Esophagus muscularis mucosa (tissue), 4 donors: ENCODE measurements around the gene MLXIPL. TPM values are rescaled to one million over a fixed set of nuclear protein-coding genes. Genes with fewer than 3 reads are reported as not detected.

Experiments
- DNase-seq: peaks from one replicate; pipeline ENCODE4 v3.0.0-alpha.2; 2017; ENCODE audit errors: extremely low spot score
- H3K27ac ChIP-seq, 4 donors: fragments of 200-600 bp; sonication (generic); replicated peaks in 1 of 4; 1 replicate in 3 of 4; 2 replicates in 1 of 4; pipeline ENCODE4 v1.5.1; 2016 to 2019; ENCODE audit warnings: mild to moderate bottlenecking in 1 of 4
- H3K27me3 ChIP-seq, 4 donors: fragments of 200-600 bp; sonication (generic); one replicate each; pipeline versions ENCODE4 v1.5.1 to v1.6.0; 2016 to 2019
- H3K36me3 ChIP-seq, 4 donors: fragments of 200-600 bp; sonication (generic); one replicate each; pipeline ENCODE4 v1.5.1; 2016 to 2019
- H3K4me1 ChIP-seq, 4 donors: fragments of 200-600 bp; sonication (generic); one replicate each; pipeline ENCODE4 v1.5.1; 2016 to 2019
- H3K4me3 ChIP-seq, 4 donors: fragments of 200-600 bp; sonication (generic); 1 replicate in 2 of 4; 2 replicates in 2 of 4; pipeline ENCODE4 v1.5.1; 2016 to 2019; ENCODE audit warnings: mild to moderate bottlenecking in 4 of 4, moderate library complexity in 1 of 4
- H3K9me3 ChIP-seq, 4 donors: fragments of 200-600 bp; sonication (generic); 1 replicate in 3 of 4; 2 replicates in 1 of 4; pipeline ENCODE4 v1.5.1; 2016 to 2019
- CTCF ChIP-seq, 3 experiments: fragments of 200-600 bp in 2 of 3; fragments of 450-650 bp in 1 of 3; sonication (generic) in 2 of 3; IDR thresholded peaks; one replicate each; pipeline ENCODE4 v1.5.1; 2017 to 2019; ENCODE audit warnings: antibody characterized with exemption in 3 of 3, mild to moderate bottlenecking in 2 of 3, moderate library complexity in 1 of 3
- EP300 ChIP-seq: sonication (generic); formaldehyde crosslinking; IDR thresholded peaks from one replicate; pipeline ENCODE4 v1.6.1; 2017; ENCODE audit warnings: antibody characterized with exemption
- POLR2A ChIP-seq: fragments of 450-650 bp; IDR thresholded peaks from one replicate; pipeline ENCODE4 v1.6.1; 2017; ENCODE audit warnings: antibody characterized with exemption, moderate library complexity, mild to moderate bottlenecking, low read depth
- POLR2AphosphoS5 ChIP-seq, 2 donors: sonication (generic); formaldehyde crosslinking; IDR thresholded peaks; one replicate each; pipeline ENCODE4 v1.6.1; 2017; ENCODE audit warnings: antibody characterized with exemption in 2 of 2
- WGBS: methylation state at CpG from one replicate; pipeline ENCODE4 v1.1.5; 2018; 5-methylcytosine and 5-hydroxymethylcytosine counted together
- intact Hi-C: fragments of 100-400 bp; cut with DNase I; formaldehyde crosslinking; loops from one replicate; pipeline ENCODE4 v1.15.1; 2023
- total RNA-seq, 4 donors: library from RNA; depleted of rRNA; stranded (reverse); fragments of >200 nt; gene quantifications; one replicate each; pipeline versions ENCODE4 v1.1.0 to v1.2.1, GENCODE V29; 2016

The MLXIPL gene
- total RNA-seq, 4 donors from 2014 or later: 6.5 to 19.5 (median 10.3) TPM

GRCh38 chr7:73597978-73598782 is 26.1 kb downstream of the MLXIPL start:
- Histone ChIP-seq H3K4me1 (no peaks in the 10 kb centered on the region), H3K4me3 (no peak overlapping the region), H3K27me3 (peaks cover 0 to 60% (median 0%) of the 10 kb centered on the region in 4 donors), H3K36me3 (no peaks in the 10 kb centered on the region), H3K9me3 (no peaks in the 10 kb centered on the region), H3K27ac (no peak overlapping the region)
- DNase-seq: no peak
- intact Hi-C loops: no loop called here
- no peak for TF ChIP-seq POLR2A
- no peak for TF ChIP-seq POLR2AphosphoS5 (IDR thresholded peaks at IDR 0.05)
- no peak for TF ChIP-seq EP300
- no peak for TF ChIP-seq CTCF (IDR thresholded peaks at IDR 0.05)
- 90% methylated on average over 5 of the region's 5 CpGs for WGBS

GRCh38 chr7:73596191-73597065 is 27.9 kb downstream of the MLXIPL start:
- Histone ChIP-seq H3K9me3 (no peaks in the 10 kb centered on the region), H3K27me3 (peaks cover 0 to 50% (median 0%) of the 10 kb centered on the region in 4 donors), H3K4me3 (no peak overlapping the region), H3K27ac (no peak overlapping the region), H3K4me1 (no peaks in the 10 kb centered on the region), H3K36me3 (no peaks in the 10 kb centered on the region)
- DNase-seq: no peak
- TF ChIP-seq POLR2A (no peak), CTCF (IDR thresholded peaks at IDR 0.05) (no peak), POLR2AphosphoS5 (IDR thresholded peaks at IDR 0.05) (no peak), EP300 (no peak)
- intact Hi-C loops: no loop called here
- WGBS: 72% methylated on average over 32 of the region's 37 CpGs

GRCh38 chr7:73595358-73595757 is 29.0 kb downstream of the MLXIPL start:
- DNase-seq: no peak
- TF ChIP-seq EP300 (no peak), POLR2A (no peak), CTCF (IDR thresholded peaks at IDR 0.05) (no peak), POLR2AphosphoS5 (IDR thresholded peaks at IDR 0.05) (no peak)
- Histone ChIP-seq H3K27me3 (peaks cover 0 to 46% (median 0%) of the 10 kb centered on the region in 4 donors), H3K36me3 (no peaks in the 10 kb centered on the region), H3K4me3 (no peak overlapping the region), H3K9me3 (no peaks in the 10 kb centered on the region), H3K4me1 (no peaks in the 10 kb centered on the region), H3K27ac (no peak overlapping the region)
- WGBS: 88% methylated on average over 8 of the region's 9 CpGs
- intact Hi-C loops: no loop called here

- intact Hi-C loops: no loop called here
- WGBS: 85% methylated on average over 10 of the region's 14 CpGs
- H3K27me3 ChIP-seq: peaks cover 0 to 33% (median 0%) of the 10 kb centered on the region in 4 donors
- H3K4me3 ChIP-seq: no peak overlapping the region
- TF ChIP-seq POLR2AphosphoS5 (IDR thresholded peaks at IDR 0.05): no peak
- TF ChIP-seq EP300: no peak
- no peak for TF ChIP-seq CTCF (IDR thresholded peaks at IDR 0.05)
- no peak for TF ChIP-seq POLR2A
- H3K27ac ChIP-seq: no peak overlapping the region
- DNase-seq: no peak
- H3K9me3 ChIP-seq: no peaks in the 10 kb centered on the region
- H3K36me3 ChIP-seq: no peaks in the 10 kb centered on the region
- H3K4me1 ChIP-seq: no peaks in the 10 kb centered on the region
Measured at GRCh38 chr7:73593207-73594045, 30.9 kb downstream of the MLXIPL start.
